ENCODE results near the gene SIPA1.
A peak's percentile ranks its signal among the peaks of the same experiment; 100 is the strongest.

SIPA1 gene

DNA sequence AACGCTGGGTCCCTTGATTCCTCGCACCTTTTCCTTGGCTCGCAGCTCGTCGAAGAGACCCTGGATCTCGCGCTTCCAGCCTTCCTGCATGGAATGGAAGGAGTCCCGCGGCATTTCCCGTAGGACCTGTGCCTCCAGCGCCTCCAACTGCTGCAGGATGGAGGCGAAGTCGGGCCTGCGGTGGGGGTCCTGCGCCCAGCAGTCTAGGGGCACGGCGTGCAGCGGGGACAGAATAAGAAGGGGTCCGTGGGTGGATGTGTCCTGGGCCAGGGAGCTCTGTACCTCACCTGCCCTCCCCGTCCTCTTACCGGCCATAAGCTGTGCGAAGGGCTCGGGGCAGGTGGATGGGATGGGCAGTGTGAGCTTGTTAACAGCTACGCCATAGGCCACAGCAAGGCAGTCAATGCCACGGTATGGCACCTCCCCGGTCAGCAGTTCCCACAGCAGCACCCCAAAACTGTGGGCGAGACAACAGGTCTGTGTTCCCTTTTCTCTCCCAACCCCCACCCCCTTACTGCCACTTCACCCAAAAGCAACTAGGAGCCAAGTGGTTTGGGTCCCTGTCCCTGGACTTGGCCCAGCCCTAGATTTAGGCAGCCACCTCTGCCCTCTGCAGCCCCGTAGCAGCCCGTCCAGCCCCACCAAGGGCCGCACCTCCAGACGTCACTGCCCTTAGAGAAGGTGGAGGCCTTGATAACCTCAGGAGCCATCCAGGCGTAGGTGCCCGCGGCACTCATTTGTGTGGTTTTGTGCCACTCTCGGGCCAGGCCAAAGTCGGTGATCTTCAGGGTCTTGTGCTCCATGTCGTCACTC is 30.1 kb upstream of the SIPA1 start:
- H3K4me3 ChIP-seq (ENCODE audit: low read depth, low read length): peak overlapping the region; percentile 35
- DNase-seq (ENCODE audit: low read depth): no peak

DNA sequence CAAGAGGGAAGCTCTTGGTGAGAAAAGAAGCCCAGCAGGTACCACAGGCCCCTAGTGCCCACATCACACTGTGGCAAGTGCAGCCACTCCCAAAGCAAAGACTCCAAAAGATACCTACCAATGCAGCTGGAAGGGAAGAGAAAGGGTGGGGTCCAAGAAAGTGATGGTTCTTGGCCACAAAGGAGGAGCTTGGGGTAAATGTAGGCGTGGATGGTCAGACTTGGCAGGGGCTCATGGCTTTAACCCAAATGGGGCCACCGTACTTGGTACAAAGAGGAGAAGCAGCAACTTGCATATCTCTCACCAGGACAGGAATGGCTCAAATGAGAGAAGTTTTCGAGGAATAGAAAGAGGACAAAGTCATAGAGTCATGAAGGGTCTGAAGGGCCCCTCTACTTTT is 28.7 kb upstream of the SIPA1 start:
- no peak for DNase-seq (ENCODE audit: low read depth)
- no peak overlapping the region for H3K4me3 ChIP-seq (ENCODE audit: low read depth, low read length)

DNA sequence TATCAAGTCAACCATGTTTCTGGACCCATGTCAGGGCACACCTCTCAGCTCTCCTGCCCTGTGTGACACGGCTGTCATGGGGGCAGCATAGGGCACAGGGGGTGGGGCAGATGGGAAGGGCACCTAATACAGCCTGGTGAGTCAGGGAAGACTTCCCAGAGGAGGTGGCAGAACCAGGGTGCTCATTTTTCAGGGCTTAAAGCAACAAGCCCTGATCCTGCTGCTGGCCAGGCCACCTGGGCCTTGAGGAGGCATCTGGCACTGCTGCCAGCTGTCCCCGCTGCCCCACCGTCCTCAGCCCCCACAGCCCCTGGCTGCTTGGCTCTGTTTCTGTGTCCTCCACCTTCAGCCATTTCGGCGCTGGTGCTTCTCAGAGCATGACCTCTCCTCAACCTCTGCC is 28.2 kb upstream of the SIPA1 start:
- no peak for DNase-seq (ENCODE audit: low read depth)
- H3K4me3 ChIP-seq (ENCODE audit: low read depth, low read length): no peak overlapping the region

DNA sequence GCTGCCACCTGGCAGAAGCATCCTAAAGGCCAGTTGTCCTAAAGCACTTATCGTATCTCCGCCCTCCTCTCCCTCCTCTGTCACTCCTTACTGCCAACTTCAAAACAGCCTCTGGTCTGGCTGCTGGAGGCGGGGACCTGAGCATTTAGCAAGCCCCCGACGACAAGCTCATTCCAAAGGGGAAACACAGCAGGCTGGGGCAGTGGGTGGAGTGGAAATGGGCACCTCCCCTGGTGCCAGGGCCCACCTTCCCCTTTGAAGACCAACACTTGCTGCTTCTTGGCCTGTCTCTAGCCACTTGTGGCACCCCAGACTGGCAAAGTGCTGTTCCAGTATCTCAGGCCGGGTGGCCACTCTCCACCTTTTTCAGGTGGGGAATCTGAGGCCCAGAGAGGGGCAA is 27.5 kb upstream of the SIPA1 start:
- no peak overlapping the region for H3K4me3 ChIP-seq (ENCODE audit: low read depth, low read length)
- DNase-seq (ENCODE audit: low read depth): no peak

DNA sequence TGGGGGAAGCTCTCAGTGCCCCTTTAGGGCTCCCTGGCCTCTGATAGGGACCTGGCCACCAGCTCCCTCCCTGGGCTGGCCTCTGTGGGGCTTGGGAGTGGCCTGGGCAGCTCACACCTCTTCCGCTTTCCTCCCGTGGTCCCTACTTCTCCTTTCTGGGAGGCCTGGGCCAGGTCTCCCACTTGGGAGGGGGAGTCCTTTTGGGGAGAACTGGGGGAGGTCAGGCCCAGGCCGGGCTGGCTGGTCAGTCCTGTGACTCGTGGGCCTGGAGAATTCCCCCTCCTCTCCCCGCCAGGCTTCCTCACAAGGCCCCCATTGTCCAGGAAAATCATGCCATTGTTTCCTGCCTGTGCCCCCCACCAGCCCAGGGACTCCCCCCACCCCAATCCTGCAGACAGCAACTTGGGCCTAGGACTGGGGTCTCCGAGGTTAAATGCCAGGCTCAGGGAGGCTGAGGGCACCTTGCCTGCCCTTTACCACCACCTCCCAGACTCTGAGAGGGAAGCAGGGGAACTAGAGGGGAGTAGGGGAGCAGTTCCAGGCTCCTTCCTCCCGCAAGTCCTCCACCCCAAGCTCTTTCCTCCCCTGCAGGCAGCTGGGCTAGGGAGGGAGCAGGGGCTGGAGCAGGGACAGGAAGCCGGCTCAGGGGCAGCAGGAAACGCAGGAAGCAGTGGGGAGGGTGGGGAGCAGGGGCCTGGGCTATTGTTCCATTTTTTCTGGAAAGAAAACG is 26.7 kb upstream of the SIPA1 start:
- no peak for DNase-seq (ENCODE audit: low read depth)
- peak overlapping the region; percentile 62 for H3K4me3 ChIP-seq (ENCODE audit: low read depth, low read length)

DNA sequence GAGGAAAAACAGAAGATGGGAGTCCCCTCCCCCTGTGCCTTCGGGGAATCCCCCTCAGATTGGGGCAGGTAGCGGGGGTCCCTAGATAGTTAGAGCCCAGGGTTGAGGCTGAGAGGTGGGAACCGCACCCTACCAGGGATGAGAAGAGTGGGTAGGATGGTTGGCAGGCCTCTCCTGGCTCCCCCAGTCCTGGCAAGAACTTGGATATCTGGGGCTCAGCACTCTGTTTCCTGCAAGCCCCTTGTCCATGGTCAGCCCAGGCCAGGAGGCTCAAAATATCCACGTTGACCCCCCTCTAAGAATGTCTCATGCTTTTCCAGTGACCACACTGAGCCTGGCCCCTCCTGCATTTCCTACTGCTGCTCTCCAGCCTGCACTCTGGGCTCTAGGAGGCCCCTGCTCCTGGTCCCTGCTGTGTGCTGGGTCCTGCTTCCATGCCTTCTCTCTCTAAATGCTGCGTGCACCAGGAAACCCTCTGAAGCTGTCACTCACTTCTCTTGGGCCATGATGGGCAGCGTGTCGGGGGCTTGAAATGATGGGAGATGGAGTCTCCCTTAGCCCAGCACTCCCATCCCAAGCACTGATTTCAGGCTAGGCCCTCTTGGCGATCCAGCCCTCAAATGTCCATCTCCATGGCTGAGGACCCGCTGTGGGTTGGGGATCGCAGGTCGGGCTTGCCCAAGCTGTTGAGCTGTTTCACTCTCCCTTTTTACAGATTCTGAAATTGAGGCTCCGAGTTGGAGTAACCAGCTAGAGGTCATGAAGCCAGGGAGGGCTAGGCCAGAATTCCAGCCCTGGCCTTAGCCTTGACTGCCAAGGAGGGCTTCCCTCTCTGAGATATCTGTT is 25.9 kb upstream of the SIPA1 start:
- no peak for DNase-seq (ENCODE audit: low read depth)
- peak overlapping the region; percentile 62 for H3K4me3 ChIP-seq (ENCODE audit: low read depth, low read length)

DNA sequence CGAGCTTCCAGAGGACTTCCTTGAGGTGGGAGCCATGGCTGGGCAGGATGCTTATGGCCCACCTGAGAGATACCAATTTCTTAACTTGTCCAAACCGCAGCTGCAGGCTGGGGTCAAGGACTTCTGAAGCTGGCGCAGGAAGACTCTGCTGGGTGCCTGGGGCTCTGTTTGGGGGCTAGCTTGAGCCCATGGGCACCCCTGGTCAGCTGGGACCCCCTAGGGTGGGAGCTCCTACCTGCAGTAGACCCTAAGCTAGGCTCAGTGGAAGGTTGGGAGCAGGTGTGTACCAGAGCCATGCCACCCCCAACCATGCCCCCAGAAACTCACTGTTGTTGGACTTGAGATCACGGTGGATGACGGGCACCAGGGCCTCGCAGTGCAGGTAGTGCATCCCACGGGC is 25.2 kb upstream of the SIPA1 start:
- DNase-seq (ENCODE audit: low read depth): no peak
- H3K4me3 ChIP-seq (ENCODE audit: low read depth, low read length): peak overlapping the region; percentile 62

DNA sequence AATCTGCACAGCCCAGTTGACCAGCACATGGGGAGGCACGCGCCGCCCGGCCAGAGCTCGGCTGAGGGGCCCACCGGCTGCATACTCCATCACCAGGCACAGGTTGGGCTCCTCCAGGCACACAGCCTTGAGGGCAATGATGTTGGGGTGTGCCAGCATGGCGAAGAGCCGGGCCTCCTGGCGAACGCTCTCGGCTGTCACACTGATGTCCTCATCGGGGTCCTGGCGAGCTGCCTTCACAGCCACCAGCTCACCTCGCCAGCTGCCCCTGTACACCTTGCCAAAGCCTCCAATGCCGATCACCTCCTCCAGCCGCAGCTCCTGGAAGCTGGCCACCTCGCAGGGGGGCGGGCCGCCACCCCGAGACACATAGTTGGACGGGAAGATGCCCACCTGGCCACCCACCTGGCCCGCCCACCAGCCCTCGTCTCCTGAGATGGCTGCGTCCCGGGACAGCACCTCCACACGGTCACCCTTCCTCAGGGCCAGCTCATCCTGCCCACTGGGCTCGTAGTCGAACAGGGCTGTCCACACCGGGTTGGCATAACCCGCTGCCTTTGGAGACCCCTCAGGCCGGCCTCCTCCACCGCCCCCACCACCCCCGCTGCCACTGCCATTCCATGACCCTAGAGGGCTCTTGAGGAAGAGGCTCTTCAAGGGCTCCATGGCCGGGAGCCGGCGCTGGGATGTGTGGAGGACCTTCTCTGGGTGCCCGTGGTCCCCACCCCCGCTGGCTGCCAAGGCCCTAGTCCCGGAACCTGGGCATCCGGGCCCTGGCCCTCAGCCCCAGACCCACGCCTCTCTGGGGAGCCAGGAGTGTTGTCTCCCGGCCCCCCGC is 24.6 kb upstream of the SIPA1 start:
- peak overlapping the region; percentile 62 for H3K4me3 ChIP-seq (ENCODE audit: low read depth, low read length)
- no peak for DNase-seq (ENCODE audit: low read depth)

DNA sequence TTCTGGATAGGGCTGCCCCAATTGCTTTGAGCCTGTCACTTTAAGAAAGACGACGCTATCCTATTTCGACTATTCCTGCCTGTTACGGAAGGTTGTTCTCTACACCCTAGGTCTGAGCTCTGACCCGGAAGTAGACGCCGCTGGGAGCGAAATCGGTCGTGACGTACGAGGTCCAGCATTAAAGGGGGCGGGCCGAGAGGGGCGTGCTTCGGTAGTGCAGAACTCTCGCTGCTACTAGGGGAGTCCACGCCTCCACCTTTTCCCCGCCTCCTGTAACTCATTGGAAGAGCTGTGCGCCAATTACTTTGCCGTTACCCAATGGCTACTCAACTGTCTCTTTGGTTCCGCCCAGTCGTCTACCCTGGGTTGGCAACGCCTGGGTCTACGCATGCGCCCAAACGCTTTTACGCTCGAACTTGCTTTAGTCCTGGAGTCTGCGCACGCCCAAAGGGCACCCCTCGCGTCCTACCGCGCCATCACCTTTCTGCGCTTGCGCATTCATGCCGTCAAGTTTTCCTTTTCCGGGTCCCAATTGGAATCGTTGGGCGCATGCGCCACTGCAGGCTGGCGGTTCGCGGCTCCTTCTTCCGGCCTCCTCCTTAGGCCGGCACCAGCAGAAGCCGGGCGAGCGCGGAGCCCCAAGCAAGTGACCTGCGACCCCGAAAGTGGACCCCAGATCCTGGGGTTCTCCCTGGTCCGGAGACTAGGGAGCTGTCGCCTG is 22.5 kb upstream of the SIPA1 start, which contains the start of gene PCNX3:
PCNX3 (plus strand) TSS at position 548 of the 721 bp plus-strand sequence. CDS start 536 bp downstream, outside the sequence.
- DNase-seq (ENCODE audit: low read depth): peak; percentile 99
- peak within 1 kb of the TSS; percentile 83 for H3K4me3 ChIP-seq (ENCODE audit: low read depth, low read length)

DNA sequence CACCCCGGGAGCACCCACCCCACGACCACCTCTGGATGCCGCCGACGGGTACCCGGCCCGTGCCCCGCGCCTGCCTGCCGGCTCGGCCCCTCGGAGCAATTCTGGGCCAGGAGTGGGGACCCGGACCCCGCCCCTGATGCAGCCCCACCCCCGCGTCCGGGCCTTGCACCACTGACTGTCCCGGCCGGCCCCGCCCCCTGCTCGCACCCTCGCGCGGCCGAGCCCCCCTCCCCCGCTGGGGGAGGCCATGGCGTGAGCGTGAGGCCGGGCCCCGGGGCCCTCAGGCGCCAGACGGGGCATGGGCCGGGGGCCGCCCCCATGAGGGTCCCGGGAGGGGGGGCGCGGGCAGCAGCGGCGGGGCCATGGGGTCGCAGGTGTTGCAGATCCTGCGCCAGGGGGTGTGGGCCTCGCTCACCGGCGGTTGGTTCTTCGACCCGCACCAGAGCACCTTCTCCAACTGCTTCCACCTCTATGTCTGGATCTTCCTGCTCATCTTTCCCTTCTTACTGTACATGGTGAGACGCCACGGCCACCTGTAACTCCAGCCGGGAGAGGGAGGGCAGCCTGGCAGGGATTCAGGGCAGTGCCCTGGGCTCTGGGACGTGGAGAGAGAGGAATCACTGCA is 21.8 kb upstream of the SIPA1 start:
- no peak for DNase-seq (ENCODE audit: low read depth)
- H3K4me3 ChIP-seq (ENCODE audit: low read depth, low read length): peak overlapping the region; percentile 83

DNA sequence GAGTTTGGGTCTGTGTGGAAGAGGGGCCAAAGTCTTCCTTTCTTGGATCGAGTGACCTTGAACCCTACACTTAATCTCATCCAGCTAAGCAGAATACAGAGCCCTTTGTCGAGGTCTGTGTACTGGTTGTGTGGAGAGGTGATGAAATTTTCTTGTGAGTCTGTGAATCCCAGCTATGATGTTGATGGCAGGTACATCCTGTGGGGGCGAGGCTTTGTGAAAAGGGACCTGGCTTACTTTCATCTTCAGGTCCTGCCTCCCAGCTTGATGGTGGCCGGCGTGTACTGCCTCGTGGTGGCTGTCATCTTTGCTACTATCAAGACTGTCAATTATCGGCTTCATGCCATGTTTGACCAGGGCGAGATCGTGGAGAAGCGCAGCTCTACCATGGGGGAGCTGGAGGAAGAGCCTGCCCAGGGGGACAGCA is 21.3 kb upstream of the SIPA1 start:
- no peak for DNase-seq (ENCODE audit: low read depth)

DNA sequence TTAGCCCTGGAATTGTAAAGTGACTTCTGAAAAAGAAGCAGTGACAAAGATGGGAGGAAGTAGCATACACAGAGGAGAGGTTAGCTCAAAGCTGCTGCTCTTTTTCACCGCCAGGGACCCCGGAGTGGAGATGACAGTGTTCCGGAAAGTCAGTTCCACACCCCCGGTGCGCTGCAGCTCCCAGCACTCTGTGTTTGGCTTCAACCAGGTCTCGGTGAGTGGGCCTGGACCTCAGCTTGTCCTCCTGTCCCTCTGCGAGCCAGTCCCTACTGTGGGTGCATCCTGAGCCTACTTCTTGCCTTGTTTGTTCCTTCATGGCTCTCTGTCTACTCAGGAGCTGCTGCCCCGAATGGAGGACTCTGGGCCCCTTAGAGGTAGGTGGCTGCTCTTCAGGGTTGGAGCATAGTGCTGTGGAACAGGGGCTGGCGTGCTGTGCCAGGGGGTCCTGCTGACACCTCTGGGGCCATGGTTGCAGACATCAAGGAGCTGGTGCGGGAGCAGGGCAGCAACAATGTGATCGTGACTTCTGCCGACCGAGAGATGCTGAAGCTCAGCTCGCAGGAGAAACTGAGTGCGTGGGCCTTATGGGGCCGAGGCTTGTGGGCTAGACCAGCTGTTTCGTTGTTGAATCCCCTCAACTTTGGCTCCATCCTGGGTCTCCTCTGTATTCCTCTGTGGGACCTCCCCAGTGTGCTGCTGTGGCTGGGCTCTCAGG is 20.6 kb upstream of the SIPA1 start:
- no peak overlapping the region for H3K4me3 ChIP-seq (ENCODE audit: low read depth, low read length)
- no peak for DNase-seq (ENCODE audit: low read depth)

More for the DNA sequence above, 21.3 kb upstream of the SIPA1 start:
- peak overlapping the region; percentile 83 for H3K4me3 ChIP-seq (ENCODE audit: low read depth, low read length)

DNA sequence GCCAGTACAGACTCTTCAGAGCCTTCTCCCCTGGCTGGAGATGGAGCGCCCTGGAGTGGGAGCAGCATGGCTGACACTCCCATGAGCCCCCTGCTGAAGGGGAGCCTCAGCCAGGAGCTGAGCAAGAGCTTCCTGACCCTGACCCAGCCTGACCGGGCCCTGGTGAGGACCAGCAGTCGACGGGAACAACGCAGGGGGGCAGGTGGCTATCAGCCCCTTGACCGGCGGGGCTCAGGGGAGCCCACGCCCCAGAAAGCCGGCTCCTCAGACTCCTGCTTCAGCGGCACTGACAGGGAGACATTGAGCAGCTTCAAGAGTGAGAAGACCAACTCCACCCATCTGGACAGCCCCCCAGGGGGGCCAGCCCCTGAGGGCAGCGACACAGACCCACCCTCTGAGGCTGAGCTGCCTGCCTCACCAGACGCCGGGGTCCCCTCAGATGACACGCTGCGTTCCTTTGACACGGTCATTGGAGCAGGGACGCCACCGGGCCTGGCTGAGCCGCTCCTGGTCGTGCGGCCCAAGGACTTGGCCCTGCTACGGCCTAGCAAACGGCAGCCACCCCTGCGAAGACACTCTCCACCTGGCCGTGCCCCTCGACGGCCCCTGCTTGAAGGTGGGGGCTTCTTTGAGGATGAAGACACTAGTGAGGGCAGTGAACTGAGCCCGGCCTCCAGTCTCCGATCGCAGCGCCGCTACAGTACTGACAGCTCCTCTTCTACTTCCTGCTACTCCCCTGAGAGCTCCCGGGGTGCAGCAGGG is 19.7 kb upstream of the SIPA1 start:
- DNase-seq (ENCODE audit: low read depth): no peak
- no peak overlapping the region for H3K4me3 ChIP-seq (ENCODE audit: low read depth, low read length)

DNA sequence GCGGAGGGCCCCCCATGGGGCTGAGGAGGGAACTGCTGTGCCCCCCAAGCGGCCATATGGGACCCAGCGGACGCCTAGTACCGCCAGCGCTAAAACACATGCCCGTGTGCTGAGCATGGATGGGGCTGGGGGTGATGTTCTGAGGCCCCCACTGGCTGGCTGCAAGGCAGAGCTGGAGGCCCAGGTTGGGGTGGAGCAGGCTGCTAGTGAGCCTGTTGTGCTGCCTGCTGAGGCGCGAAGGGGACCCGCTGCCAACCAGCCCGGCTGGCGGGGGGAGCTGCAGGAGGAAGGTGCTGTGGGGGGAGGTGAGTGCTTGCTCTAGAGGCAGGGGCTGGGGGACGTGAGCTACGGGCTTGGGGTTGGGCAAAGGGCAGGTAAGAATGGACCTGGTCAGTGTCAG is 19.1 kb upstream of the SIPA1 start:
- no peak overlapping the region for H3K4me3 ChIP-seq (ENCODE audit: low read depth, low read length)
- DNase-seq (ENCODE audit: low read depth): no peak

DNA sequence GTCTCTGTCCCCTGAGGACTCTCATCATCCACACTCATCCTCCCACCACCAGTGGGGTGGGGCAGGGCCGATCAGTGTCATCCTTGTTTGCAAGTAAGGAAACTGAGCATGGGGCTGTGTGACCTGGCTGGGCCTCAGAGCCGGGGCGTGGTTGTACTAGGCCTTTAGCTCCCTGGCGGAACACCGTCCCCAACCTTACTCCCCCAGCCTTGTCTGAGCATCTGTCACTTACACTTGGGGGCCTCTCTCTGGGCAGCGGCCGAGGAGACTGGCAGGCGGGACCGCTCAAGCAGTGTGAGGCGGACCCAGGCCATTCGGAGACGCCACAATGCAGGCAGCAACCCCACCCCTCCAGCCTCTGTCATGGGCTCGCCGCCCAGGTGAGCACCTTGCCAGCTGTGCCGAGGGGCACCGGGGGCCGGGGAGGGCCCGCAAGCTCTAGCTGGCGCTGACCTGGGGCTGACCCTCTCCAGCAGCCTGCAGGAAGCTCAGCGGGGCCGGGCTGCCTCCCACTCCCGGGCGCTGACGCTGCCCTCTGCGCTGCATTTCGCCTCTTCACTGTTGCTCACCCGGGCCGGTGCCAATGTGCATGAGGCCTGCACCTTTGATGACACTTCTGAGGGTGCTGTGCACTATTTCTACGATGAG is 18.5 kb upstream of the SIPA1 start:
- no peak overlapping the region for H3K4me3 ChIP-seq (ENCODE audit: low read depth, low read length)
- DNase-seq (ENCODE audit: low read depth): no peak

DNA sequence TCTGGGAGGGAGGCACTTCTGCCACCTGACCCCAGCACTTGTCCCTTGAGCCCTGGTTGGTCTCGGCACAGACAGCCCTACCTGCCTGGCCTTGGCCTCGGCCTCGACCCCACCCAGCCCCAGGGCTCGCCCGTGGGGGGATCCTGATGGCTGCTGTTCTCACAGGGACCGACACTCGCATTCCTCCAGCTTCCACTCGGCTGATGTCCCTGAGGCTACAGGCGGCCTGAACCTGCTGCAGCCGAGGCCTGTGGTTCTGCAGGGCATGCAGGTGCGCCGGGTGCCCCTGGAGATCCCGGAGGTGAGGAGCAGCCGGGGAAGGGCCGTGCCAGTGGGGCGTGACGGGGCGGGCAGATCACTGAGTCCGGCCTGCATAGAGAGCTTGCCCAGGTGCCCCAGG is 17.2 kb upstream of the SIPA1 start:
- DNase-seq (ENCODE audit: low read depth): no peak
- no peak overlapping the region for H3K4me3 ChIP-seq (ENCODE audit: low read depth, low read length)
